A673 (cell line): ENCODE data around the gene PPP1R1C.

Experiments used
- CTCF ChIP-seq: fragments of 300-800, 200-600 bp; sonication (generic); conservative IDR thresholded peaks from 2 replicates; pipeline ENCODE4 v1.5.1; 2017; ENCODE audit warnings: low read depth, mild to moderate bottlenecking, antibody characterized with exemption, low read length, moderate library complexity, mixed read lengths
- EZH2 ChIP-seq: fragments of 200-600 bp; sonication (generic); IDR thresholded peaks from 2 replicates; pipeline ENCODE4 v1.6.1; 2017; ENCODE audit warnings: borderline replicate concordance, low read depth, mild to moderate bottlenecking, mixed read lengths, antibody characterized with exemption, low read length; ENCODE audit not compliant: poor library complexity, severe bottlenecking

- TF ChIP-seq CTCF (no peak), EZH2 (no peak)
These were observed 87.2 kb downstream of the PPP1R1C start for GRCh38 chr2:182072861-182073260.
